SK-N-SH (cell line): ENCODE measurements around the gene ADAR. TPM values are rescaled to one million over a fixed set of nuclear protein-coding genes. Genes with fewer than 3 reads are reported as not detected.

Source experiments
- CTCF ChIA-PET: fragments of 300-600, 350-600 bp; formaldehyde crosslinking; extraction: SDS; loops from one replicate; lab custom pipeline; 2021; lab: Yijun Ruan, JAX
- POLR2A ChIA-PET: fragments of 350-600 bp; sonication (Branson Sonifier 250); formaldehyde crosslinking; extraction: SDS; loops from one replicate; lab custom pipeline; 2020; ENCODE audit warnings: antibody characterized with exemption, inconsistent platforms; lab: Yijun Ruan, JAX
- DNase-seq: peaks from one replicate; pipeline ENCODE4 v3.0.0; 2012
- H2AFZ ChIP-seq: fragments of 200-600 bp; sonication (generic); 2 replicates; pipeline ENCODE4 v1.8.1; 2016; ENCODE audit warnings: antibody characterized with exemption, mild to moderate bottlenecking, low read depth
- H3F3A ChIP-seq: fragments of 200-600 bp; sonication (generic); replicated peaks from 2 replicates; pipeline ENCODE3; 2016; ENCODE audit warnings: antibody characterized with exemption, mild to moderate bottlenecking; ENCODE audit not compliant: insufficient read depth
- H3K27ac ChIP-seq, 2 experiments: fragments of 200-500 bp in 1 of 2; fragments of 200-600 bp in 1 of 2; sonication (Bioruptor generic) in 1 of 2; sonication (generic), shearing (Covaris generic) in 1 of 2; 2 replicates each; pipeline versions ENCODE4 v1.5.1 to v1.6.1; 2014 to 2016; ENCODE audit warnings: low read depth in 2 of 2, inconsistent platforms in 1 of 2, low read length in 1 of 2, mild to moderate bottlenecking in 1 of 2, mixed read lengths in 1 of 2
- H3K27me3 ChIP-seq: fragments of 200-600 bp; sonication (generic), shearing (Covaris generic); 2 replicates; pipeline ENCODE4 v1.6.1; 2016; ENCODE audit warnings: mixed run types; ENCODE audit not compliant: insufficient read depth
- H3K36me3 ChIP-seq, 2 experiments: fragments of 200-500 bp in 1 of 2; fragments of 200-600 bp in 1 of 2; sonication (Bioruptor generic) in 1 of 2; sonication (generic) in 1 of 2; replicated peaks in 1 of 2; 2 replicates each; pipeline versions ENCODE3 to v1.5.1; 2014 to 2016; ENCODE audit warnings: low read length in 1 of 2, mild to moderate bottlenecking in 1 of 2; ENCODE audit not compliant: insufficient read depth in 2 of 2, control insufficient read depth in 1 of 2
- H3K4me1 ChIP-seq, 2 experiments: fragments of 200-500 bp in 1 of 2; fragments of 200-600 bp in 1 of 2; sonication (Bioruptor generic) in 1 of 2; sonication (generic), shearing (Covaris generic) in 1 of 2; 2 replicates each; pipeline versions ENCODE4 v1.5.1 to v1.6.1; 2014 to 2016; ENCODE audit warnings: low read depth in 1 of 2, low read length in 1 of 2, mixed run types in 1 of 2; ENCODE audit not compliant: insufficient read depth in 2 of 2, control insufficient read depth in 1 of 2
- H3K4me2 ChIP-seq: fragments of 200-600 bp; sonication (generic), shearing (Covaris generic); 2 replicates; pipeline ENCODE4 v1.6.1; 2017; ENCODE audit warnings: mixed run types
- H3K4me3 ChIP-seq, 2 experiments: fragments of 200-500 bp in 1 of 2; fragments of 200-600 bp in 1 of 2; sonication (Bioruptor generic) in 1 of 2; sonication (generic), shearing (Covaris generic) in 1 of 2; 2 replicates each; pipeline versions ENCODE4 v1.5.1 to v1.8.1; 2014 to 2016; ENCODE audit warnings: low read depth in 2 of 2, inconsistent platforms in 1 of 2, low read length in 1 of 2, mild to moderate bottlenecking in 1 of 2, mixed read lengths in 1 of 2, moderate library complexity in 1 of 2
- H3K79me2 ChIP-seq: fragments of 200-600 bp; sonication (generic); 2 replicates; pipeline ENCODE4 v1.8.1; 2017; ENCODE audit warnings: mild to moderate bottlenecking; ENCODE audit not compliant: insufficient read depth
- H3K9ac ChIP-seq: fragments of 200-600 bp; sonication (generic); 2 replicates; pipeline ENCODE4 v1.6.1; 2017; ENCODE audit warnings: mixed run types
- H3K9me2 ChIP-seq: fragments of 200-600 bp; sonication (generic); 2 replicates; pipeline ENCODE4 v1.6.1; 2017; ENCODE audit warnings: mixed run types
- H3K9me3 ChIP-seq: fragments of 200-600 bp; sonication (generic); 2 replicates; pipeline ENCODE4 v1.6.1; 2017; ENCODE audit warnings: mixed run types, mild to moderate bottlenecking, moderate library complexity
- H4K20me1 ChIP-seq: fragments of 200-600 bp; sonication (generic); 2 replicates; pipeline ENCODE4 v1.6.1; 2017; ENCODE audit warnings: mild to moderate bottlenecking, mixed run types; ENCODE audit not compliant: insufficient read depth
- ELF1 ChIP-seq: IDR thresholded peaks from 2 replicates; pipeline ENCODE4 v1.4.0; 2012
- EZH2phosphoT487 ChIP-seq: fragments of 200-600 bp; sonication (generic); IDR thresholded peaks from 2 replicates; pipeline ENCODE4 v1.6.1; 2017; ENCODE audit warnings: low read depth, mixed run types, mild to moderate bottlenecking, antibody characterized with exemption, moderate library complexity, borderline replicate concordance
- FOXJ3 ChIP-seq: sonication (generic); formaldehyde crosslinking; IDR thresholded peaks from 2 replicates; pipeline ENCODE4 v1.5.1; 2020; ENCODE audit warnings: mild to moderate bottlenecking, missing genetic modification reagents
- FOXM1 ChIP-seq: IDR thresholded peaks from 2 replicates; pipeline ENCODE4 v1.4.0; 2012; ENCODE audit warnings: low read depth, mild to moderate bottlenecking
- GABPA ChIP-seq: IDR thresholded peaks from 2 replicates; pipeline ENCODE4 v1.4.0; 2012; ENCODE audit warnings: low read depth, mild to moderate bottlenecking
- JUND ChIP-seq: IDR thresholded peaks from 2 replicates; pipeline ENCODE4 v1.4.0; 2012
- MEF2A ChIP-seq: IDR thresholded peaks from 2 replicates; pipeline ENCODE4 v1.4.0; 2012; ENCODE audit warnings: low read depth, borderline replicate concordance
- MXI1 ChIP-seq: IDR thresholded peaks from 2 replicates; pipeline ENCODE4 v1.6.1; 2012; ENCODE audit warnings: mild to moderate bottlenecking, low read depth, low read length, improper control_type of control experiment
- NFIC ChIP-seq: IDR thresholded peaks from 2 replicates; pipeline ENCODE4 v1.4.0; 2012; ENCODE audit warnings: borderline replicate concordance
- POLR2AphosphoS5 ChIP-seq: IDR thresholded peaks from 2 replicates; pipeline ENCODE4 v1.6.1; 2012; ENCODE audit warnings: low read depth, low read length
- RFX5 ChIP-seq: IDR thresholded peaks from 2 replicates; pipeline ENCODE4 v1.6.1; 2012; ENCODE audit warnings: mild to moderate bottlenecking, improper control_type of control experiment, low read length
- RXRA ChIP-seq: IDR thresholded peaks from 2 replicates; pipeline ENCODE4 v1.4.0; 2012; ENCODE audit warnings: low read depth, mild to moderate bottlenecking, borderline replicate concordance
- SIN3A ChIP-seq: IDR thresholded peaks from 2 replicates; pipeline ENCODE4 v1.6.1; 2012; ENCODE audit warnings: low read depth, mild to moderate bottlenecking, low read length, moderate library complexity, borderline replicate concordance
- TAF1 ChIP-seq: IDR thresholded peaks from 2 replicates; pipeline ENCODE4 v1.6.1; 2012; ENCODE audit warnings: low read depth, mild to moderate bottlenecking, low read length, moderate library complexity, borderline replicate concordance
- TEAD4 ChIP-seq: IDR thresholded peaks from 2 replicates; pipeline ENCODE4 v1.4.0; 2012; ENCODE audit warnings: mild to moderate bottlenecking, borderline replicate concordance; ENCODE audit not compliant: insufficient read depth
- USF2 ChIP-seq: fragments of 150-350 bp; IDR thresholded peaks from 2 replicates; pipeline ENCODE4 v1.6.1; 2017; ENCODE audit warnings: antibody characterized with exemption, low read length, low read depth, borderline replicate concordance
- YY1 ChIP-seq: IDR thresholded peaks from 2 replicates; pipeline ENCODE4 v1.4.0; 2012; ENCODE audit warnings: low read depth, mild to moderate bottlenecking
- WGBS: methylation state at CpG from one replicate; pipeline ENCODE4 v1.1.6; 2017; ENCODE audit warnings: low lambda C conversion rate; 5-methylcytosine and 5-hydroxymethylcytosine counted together
- polyA plus RNA-seq, 3 experiments: library from polyadenylated mRNA; depleted of rRNA; stranded (reverse); fragments of >200 nt; gene quantifications; 2 replicates each; pipeline ENCODE4 v1.2.3, GENCODE V29; 2012
- TF ChIP-seq, protein P1 (sequence below): IDR thresholded peaks from 2 replicates; pipeline ENCODE4; 2012
- TF ChIP-seq, protein P2 (sequence below): fragments of 200-600 bp; sonication (generic); IDR thresholded peaks from 2 replicates; pipeline ENCODE4 v1.6.1; 2017; ENCODE audit warnings: antibody characterized with exemption, mild to moderate bottlenecking, moderate library complexity
- TF ChIP-seq, protein P3 (sequence below): IDR thresholded peaks from 2 replicates; pipeline ENCODE4 v1.4.0; 2012; ENCODE audit warnings: low read depth, borderline replicate concordance

The ADAR gene
- polyA plus RNA-seq, 1 of the 3 experiments (the other 2 are of a cell fraction): 61.1 TPM

- H3K9me2 ChIP-seq: no peaks in the 10 kb centered on the region
- no peak overlapping the region for H2AFZ ChIP-seq
- H3K4me3 ChIP-seq: no peak overlapping the region
- POLR2A ChIA-PET: no interaction called here
- H4K20me1 ChIP-seq: peaks cover 14% of the 10 kb centered on the region; the same call in 1 of the 2 replicates
- CTCF ChIA-PET: interaction anchor here (1.2 to 1.8 kb wide), 2 partner anchors 10 to 35 kb away, joined by 3 to 4 read pairs; no protein-coding TSS in a partner anchor
- H3K27ac ChIP-seq: no peak overlapping the region
- WGBS: 57% methylated on average over 3 of the region's 3 CpGs
- no peak overlapping the region for H3K4me2 ChIP-seq
- H3K36me3 ChIP-seq: peaks cover 62 to 96% of the 10 kb centered on the region in 2 experiments
- H3K9ac ChIP-seq: no peak overlapping the region
- peaks cover 0 to 29% of the 10 kb centered on the region in 2 experiments; a peak in 2 of 4 replicates for H3K4me1 ChIP-seq
- TF ChIP-seq, protein P1, sequence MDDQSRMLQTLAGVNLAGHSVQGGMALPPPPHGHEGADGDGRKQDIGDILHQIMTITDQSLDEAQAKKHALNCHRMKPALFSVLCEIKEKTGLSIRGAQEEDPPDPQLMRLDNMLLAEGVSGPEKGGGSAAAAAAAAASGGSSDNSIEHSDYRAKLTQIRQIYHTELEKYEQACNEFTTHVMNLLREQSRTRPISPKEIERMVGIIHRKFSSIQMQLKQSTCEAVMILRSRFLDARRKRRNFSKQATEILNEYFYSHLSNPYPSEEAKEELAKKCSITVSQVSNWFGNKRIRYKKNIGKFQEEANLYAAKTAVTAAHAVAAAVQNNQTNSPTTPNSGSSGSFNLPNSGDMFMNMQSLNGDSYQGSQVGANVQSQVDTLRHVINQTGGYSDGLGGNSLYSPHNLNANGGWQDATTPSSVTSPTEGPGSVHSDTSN: no peak
- TF ChIP-seq NFIC (no peak), POLR2AphosphoS5 (no peak), RXRA (no peak), USF2 (no peak), GABPA (no peak), TEAD4 (no peak), ELF1 (no peak), RFX5 (no peak), MEF2A (no peak), FOXJ3 (CRISPR knock-in tag) (no peak), EZH2phosphoT487 (no peak), MXI1 (no peak), SIN3A (no peak), TAF1 (no peak), YY1 (no peak), JUND (no peak), FOXM1 (no peak)
- TF ChIP-seq, protein P2, sequence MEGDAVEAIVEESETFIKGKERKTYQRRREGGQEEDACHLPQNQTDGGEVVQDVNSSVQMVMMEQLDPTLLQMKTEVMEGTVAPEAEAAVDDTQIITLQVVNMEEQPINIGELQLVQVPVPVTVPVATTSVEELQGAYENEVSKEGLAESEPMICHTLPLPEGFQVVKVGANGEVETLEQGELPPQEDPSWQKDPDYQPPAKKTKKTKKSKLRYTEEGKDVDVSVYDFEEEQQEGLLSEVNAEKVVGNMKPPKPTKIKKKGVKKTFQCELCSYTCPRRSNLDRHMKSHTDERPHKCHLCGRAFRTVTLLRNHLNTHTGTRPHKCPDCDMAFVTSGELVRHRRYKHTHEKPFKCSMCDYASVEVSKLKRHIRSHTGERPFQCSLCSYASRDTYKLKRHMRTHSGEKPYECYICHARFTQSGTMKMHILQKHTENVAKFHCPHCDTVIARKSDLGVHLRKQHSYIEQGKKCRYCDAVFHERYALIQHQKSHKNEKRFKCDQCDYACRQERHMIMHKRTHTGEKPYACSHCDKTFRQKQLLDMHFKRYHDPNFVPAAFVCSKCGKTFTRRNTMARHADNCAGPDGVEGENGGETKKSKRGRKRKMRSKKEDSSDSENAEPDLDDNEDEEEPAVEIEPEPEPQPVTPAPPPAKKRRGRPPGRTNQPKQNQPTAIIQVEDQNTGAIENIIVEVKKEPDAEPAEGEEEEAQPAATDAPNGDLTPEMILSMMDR: no peak
- TF ChIP-seq, protein P3, sequence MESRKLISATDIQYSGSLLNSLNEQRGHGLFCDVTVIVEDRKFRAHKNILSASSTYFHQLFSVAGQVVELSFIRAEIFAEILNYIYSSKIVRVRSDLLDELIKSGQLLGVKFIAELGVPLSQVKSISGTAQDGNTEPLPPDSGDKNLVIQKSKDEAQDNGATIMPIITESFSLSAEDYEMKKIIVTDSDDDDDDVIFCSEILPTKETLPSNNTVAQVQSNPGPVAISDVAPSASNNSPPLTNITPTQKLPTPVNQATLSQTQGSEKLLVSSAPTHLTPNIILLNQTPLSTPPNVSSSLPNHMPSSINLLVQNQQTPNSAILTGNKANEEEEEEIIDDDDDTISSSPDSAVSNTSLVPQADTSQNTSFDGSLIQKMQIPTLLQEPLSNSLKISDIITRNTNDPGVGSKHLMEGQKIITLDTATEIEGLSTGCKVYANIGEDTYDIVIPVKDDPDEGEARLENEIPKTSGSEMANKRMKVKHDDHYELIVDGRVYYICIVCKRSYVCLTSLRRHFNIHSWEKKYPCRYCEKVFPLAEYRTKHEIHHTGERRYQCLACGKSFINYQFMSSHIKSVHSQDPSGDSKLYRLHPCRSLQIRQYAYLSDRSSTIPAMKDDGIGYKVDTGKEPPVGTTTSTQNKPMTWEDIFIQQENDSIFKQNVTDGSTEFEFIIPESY: no peak
- H3K27me3 ChIP-seq: no peaks in the 10 kb centered on the region
- DNase-seq: no peak
- no peaks in the 10 kb centered on the region for H3K79me2 ChIP-seq
- no peaks in the 10 kb centered on the region for H3K9me3 ChIP-seq
- H3F3A ChIP-seq: no peaks in the 10 kb centered on the region
Observed at GRCh38 chr1:154581766-154582165, 26.2 kb downstream of the ADAR start.
